ENCODE data around the gene PYY.

DNA sequence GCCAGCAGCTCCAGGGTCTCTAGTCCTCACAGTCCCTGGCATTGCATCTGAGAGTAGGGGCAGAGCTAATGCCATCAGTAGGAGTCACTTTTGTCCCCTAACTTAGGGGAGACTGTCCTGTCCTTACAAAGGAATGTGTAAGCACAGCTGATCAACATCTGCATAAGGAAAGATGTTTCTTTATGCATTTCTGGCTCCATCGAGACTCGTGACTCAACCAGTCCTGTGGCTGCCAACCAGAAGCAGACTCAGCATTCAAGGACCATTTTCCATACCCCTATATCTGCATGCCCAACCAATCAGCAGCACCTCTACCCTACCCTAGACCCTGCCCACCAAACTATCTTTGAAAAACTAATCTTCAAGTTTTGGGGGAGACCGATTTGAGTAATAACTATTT, 38.2 kb downstream of the PYY start:
- TF ChIP-seq CTCF (IDR thresholded peaks at IDR 0.05) = no peak
- no peak for TF ChIP-seq POLR2A (IDR thresholded peaks at IDR 0.05)

Measured in right lobe of liver (tissue), 4 donors.